ENCODE measurements around the gene FBXL13. TPM values are rescaled to one million over a fixed set of nuclear protein-coding genes. Genes with fewer than 3 reads are reported as not detected.
"Not testable (repeated sequence)": the region's sequence is repeated elsewhere in the genome, so short reads cannot be mapped to it uniquely, and the experiment has no call there.

The FBXL13 gene
- total RNA-seq, 2 donors from 2014 or later = 0.95 to 2.5 TPM

DNA sequence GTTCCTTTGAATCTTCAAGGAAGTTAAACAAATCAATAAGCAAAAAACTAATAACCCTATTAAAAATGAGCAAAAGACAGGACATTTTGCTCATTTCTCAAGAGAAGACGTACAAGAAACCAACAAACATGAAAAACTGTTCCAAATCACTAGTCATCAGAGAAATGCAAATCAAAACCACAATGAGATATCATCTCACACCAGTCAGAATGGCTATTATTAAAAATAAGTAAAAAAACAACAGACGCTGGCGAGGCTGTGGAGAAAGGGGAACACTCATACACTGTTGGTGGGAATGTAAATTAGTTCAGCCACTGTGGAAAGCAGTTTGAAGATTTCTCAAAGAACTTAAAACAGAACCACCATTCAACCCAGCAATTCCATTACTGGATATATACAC lies 304.1 kb downstream of the FBXL13 start:
- H3K4me1 ChIP-seq (ENCODE audit: control insufficient read depth in 1 of 2, low read depth in 2 of 2); H3K4me3 ChIP-seq; H3K27me3 ChIP-seq (replicated peaks; ENCODE audit: insufficient read depth); H3K27ac ChIP-seq; DNase-seq (ENCODE audit: low spot score); H3K9me3 ChIP-seq; H3K36me3 ChIP-seq; ATAC-seq (ENCODE audit: insufficient number of reproducible peaks, low FRiP score, low read depth): not testable (repeated sequence)

DNA sequence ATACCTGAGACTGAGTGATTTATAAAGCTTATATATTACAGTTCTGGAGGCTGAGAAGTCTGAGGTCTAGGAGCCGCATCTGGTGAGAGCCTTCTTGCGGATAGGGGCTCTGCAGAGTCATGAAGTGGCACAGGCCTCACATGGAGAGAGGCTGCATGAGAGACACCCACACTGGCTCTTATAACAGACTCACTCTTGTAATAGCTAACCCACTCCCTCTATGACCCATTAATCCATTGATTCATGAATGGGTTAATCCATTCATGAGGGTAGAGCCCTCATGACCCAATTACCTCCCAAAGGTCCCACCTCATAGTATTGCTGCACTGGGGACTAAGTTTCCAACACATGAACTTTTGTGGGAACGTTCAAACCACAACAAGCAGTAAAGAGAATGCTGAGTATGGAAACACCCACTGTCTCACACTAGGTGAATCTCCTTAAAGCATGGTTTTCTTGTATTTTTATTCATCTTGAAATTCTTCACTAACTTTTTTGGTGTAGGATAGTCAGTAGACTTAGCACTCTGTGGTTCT lies 304.9 kb downstream of the FBXL13 start:
- not testable (repeated sequence) for H3K27ac ChIP-seq

DNA sequence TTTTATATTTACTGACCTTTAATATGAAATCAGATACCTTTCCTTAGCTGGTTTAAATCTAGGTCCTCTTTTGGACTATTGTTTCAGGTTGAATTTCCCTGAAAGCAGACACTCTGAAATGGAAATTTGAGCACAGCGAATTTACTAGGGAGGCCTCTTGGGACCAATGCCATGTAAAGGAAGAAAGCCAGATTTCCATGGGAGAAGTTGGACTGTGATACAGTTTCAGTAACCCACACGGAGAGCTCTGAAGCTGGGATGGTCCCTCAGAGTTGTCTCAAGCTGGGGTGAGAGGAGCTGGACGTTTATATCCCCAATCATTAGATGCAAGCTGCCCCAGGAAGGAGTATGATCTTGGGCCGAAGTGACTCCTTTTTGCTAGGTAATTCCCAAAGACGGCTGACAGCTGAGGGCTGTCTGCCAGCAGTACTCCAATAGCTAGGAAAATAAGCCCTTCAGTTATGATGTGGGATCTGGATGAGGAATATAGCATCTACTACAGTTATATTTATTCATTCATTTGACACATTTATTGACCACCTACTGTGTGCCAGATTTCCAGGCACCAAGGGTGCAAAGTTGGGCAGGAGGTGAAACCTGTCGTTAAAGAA lies 311.2 kb downstream of the FBXL13 start:
- Histone ChIP-seq H3K4me3 (peak overlapping the region; percentile 56), H3K4me1 (ENCODE audit: control insufficient read depth in 1 of 2, low read depth in 2 of 2) (peaks cover 0 to 19% of the 10 kb centered on the region in 2 donors), H3K27ac (peak overlapping the region; percentile 37 to 63)
- not testable (repeated sequence) for DNase-seq (ENCODE audit: low spot score); H3K9me3 ChIP-seq; H3K36me3 ChIP-seq; H3K27me3 ChIP-seq (replicated peaks; ENCODE audit: insufficient read depth)
- ATAC-seq (ENCODE audit: insufficient number of reproducible peaks, low FRiP score, low read depth) = peak; percentile 10

More for the DNA sequence above, 304.9 kb downstream of the FBXL13 start:
- not testable (repeated sequence) for DNase-seq (ENCODE audit: low spot score); H3K36me3 ChIP-seq; H3K9me3 ChIP-seq; ATAC-seq (ENCODE audit: insufficient number of reproducible peaks, low FRiP score, low read depth); H3K27me3 ChIP-seq (replicated peaks; ENCODE audit: insufficient read depth); H3K4me3 ChIP-seq; H3K4me1 ChIP-seq (ENCODE audit: control insufficient read depth in 1 of 2, low read depth in 2 of 2)

Other genes starting within 250 kb of the FBXL13 start
- 10 to 100 TPM; 22.3 to 24.6 TPM for gene LRRC17, start 161.8 kb downstream of the FBXL13 start, total RNA-seq
- gene ARMC10, start 344 bp upstream of the FBXL13 start, total RNA-seq = 10 to 100 TPM; 46.7 to 49.4 TPM
- 10 to 100 TPM; 10.7 to 27.7 TPM for gene NAPEPLD, start 74.3 kb upstream of the FBXL13 start, total RNA-seq
- gene PMPCB, start 222.6 kb upstream of the FBXL13 start, total RNA-seq = 10 to 100 TPM; 37.8 to 42.0 TPM

Data from thoracic aorta (tissue), 2 donors.